ENCODE data around the gene ENOX1. TPM values are rescaled to one million over a fixed set of nuclear protein-coding genes. Genes with fewer than 3 reads are reported as not detected.

ENOX1 gene
- total and polyA plus RNA-seq, 2 of the 13 experiments (the other 11 are each of a cell fraction or from before 2014, with no cell fraction given), result not detected

- H4K20me1 ChIP-seq (ENCODE audit: insufficient read depth, low read length), result no peaks in the 10 kb centered on the region
- in situ Hi-C loops (cut with HindIII; ENCODE audit: extremely low pct_ligation_motif_present, low pct_unique_long_range_greater_than_20kb), result no loop called here
- FAIRE-seq (no peak), ATAC-seq (no peak), DNase-seq (ENCODE audit: low spot score) (no peak)
- H3K4me3 ChIP-seq (replicated peaks in 1 of 3; ENCODE audit: insufficient read depth in 1 of 3, low read depth in 2 of 3, low read length in 3 of 3), result no peak overlapping the region
- no peak overlapping the region for H3K27ac ChIP-seq (ENCODE audit: extremely low read length, insufficient read depth, low read length)
- intact Hi-C loops (cut with micrococcal nuclease; ENCODE audit: unreplicated experiment), result no loop called here
- H3K4me2 ChIP-seq (ENCODE audit: low read depth, low read length), result no peak overlapping the region
- H2AFZ ChIP-seq (ENCODE audit: low read length), result no peak overlapping the region
- no peak overlapping the region for H3K9ac ChIP-seq (ENCODE audit: insufficient read depth, low read depth, low read length)
- 8% methylated on average over 3 of the region's 3 CpGs for WGBS (ENCODE audit: low lambda C conversion rate)
- BruUV-seq (replicated peaks), result no TSS peak
- no peaks in the 10 kb centered on the region for H3K9me3 ChIP-seq (ENCODE audit: low read length)
- POLR2A ChIA-PET, result no interaction called here
- no peak for TF ChIP-seq RBM22 (optimal IDR thresholded peaks at IDR 0.05; ENCODE audit: low read length)
- TF ChIP-seq FLYWCH1 (CRISPR knock-in tag; IDR thresholded peaks at IDR 0.05), result no peak
- no peak for TF ChIP-seq ZEB1 (IDR thresholded peaks at IDR 0.05; ENCODE audit: insufficient replicate concordance, low read depth)
- TF ChIP-seq IRF2 (CRISPR knock-in tag; IDR thresholded peaks at IDR 0.05), result no peak
- no peak for TF ChIP-seq EED (CRISPR knock-in tag; IDR thresholded peaks at IDR 0.05)
- TF ChIP-seq FOXM1 (CRISPR knock-in tag; IDR thresholded peaks at IDR 0.05), result no peak
- no peak for TF ChIP-seq MTA1 (CRISPR knock-in tag; IDR thresholded peaks at IDR 0.05; ENCODE audit: borderline replicate concordance)
- no peak for TF ChIP-seq HMGA1 (CRISPR knock-in tag; conservative IDR thresholded peaks at IDR 0.05)
- no peak for TF ChIP-seq MAFG (CRISPR knock-in tag; IDR thresholded peaks at IDR 0.05)
- TF ChIP-seq ZSCAN31 (CRISPR knock-in tag; IDR thresholded peaks at IDR 0.05; ENCODE audit: low read depth), result no peak
- no peak for TF ChIP-seq SIN3B (IDR thresholded peaks at IDR 0.05; ENCODE audit: low read length)
- TF ChIP-seq RFXANK (CRISPR knock-in tag; IDR thresholded peaks at IDR 0.05), result no peak
- no peak for TF ChIP-seq ZNF230 (CRISPR knock-in tag; IDR thresholded peaks at IDR 0.05)
- TF ChIP-seq THAP11 (CRISPR knock-in tag; IDR thresholded peaks at IDR 0.05), result no peak
- TF ChIP-seq ZNF451 (CRISPR knock-in tag; IDR thresholded peaks at IDR 0.05), result no peak
- no peak for TF ChIP-seq RBAK (CRISPR knock-in tag; IDR thresholded peaks at IDR 0.05)
- TF ChIP-seq REL (CRISPR knock-in tag; conservative IDR thresholded peaks at IDR 0.05), result no peak
- no peak for TF ChIP-seq ZUFSP (CRISPR knock-in tag; IDR thresholded peaks at IDR 0.05; ENCODE audit: borderline replicate concordance)
- no peak for TF ChIP-seq ZHX1 (CRISPR knock-in tag; IDR thresholded peaks at IDR 0.05; ENCODE audit: low read depth)
- CTCF ChIA-PET (ENCODE audit: low intra/inter-chr PET ratio, low total read pairs), result no interaction called here
- H3K4me1 ChIP-seq (ENCODE audit: insufficient read depth, low read length), result no peaks in the 10 kb centered on the region
- no peaks in the 10 kb centered on the region for H3K27me3 ChIP-seq (ENCODE audit: control insufficient read depth in 1 of 2, insufficient read depth in 2 of 2, low read length in 2 of 2)
- no peaks in the 10 kb centered on the region for H3K36me3 ChIP-seq (replicated peaks in 1 of 2; ENCODE audit: control insufficient read depth in 1 of 2, insufficient read depth in 2 of 2, low read length in 2 of 2)
- no peaks in the 10 kb centered on the region for H3K79me2 ChIP-seq (ENCODE audit: insufficient read depth, low read length)
Observed at GRCh38 chr13:43229506-43229905, 557.3 kb downstream of the ENOX1 start.

All from HepG2 (cell line).